PC-9 (cell line): ENCODE measurements around the gene SPRYD3.

Source experiments
- CTCF ChIP-seq: fragments of 200-600 bp; sonication (generic); conservative IDR thresholded peaks from 2 replicates; pipeline ENCODE4 v1.6.1; 2017; ENCODE audit warnings: mixed run types, antibody characterized with exemption, mild to moderate bottlenecking, moderate library complexity
- EZH2 ChIP-seq: fragments of 200-600 bp; sonication (generic); IDR thresholded peaks from 2 replicates; pipeline ENCODE4 v1.8.0; 2017; ENCODE audit warnings: antibody characterized with exemption, low read depth

- TF ChIP-seq CTCF (no peak), EZH2 (no peak)
Measured at GRCh38 chr12:53113136-53113705, 34.0 kb upstream of the SPRYD3 start.
